ENCODE data around the gene ATP1A3. TPM values are rescaled to one million over a fixed set of nuclear protein-coding genes. Genes with fewer than 3 reads are reported as not detected.

Gene ATP1A3
- polyA plus RNA-seq, 1 of the 3 experiments (the other 2 are of a cell fraction): 0.77 TPM

GRCh38 chr19:42032431-42032830 is 38.4 kb upstream of the ATP1A3 start:
- no peaks in the 10 kb centered on the region for H3K36me3 ChIP-seq (replicated peaks in 1 of 2; ENCODE audit: control insufficient read depth in 1 of 2, insufficient read depth in 2 of 2, low read length in 1 of 2)
- H2AFZ ChIP-seq (ENCODE audit: low read depth): no peak overlapping the region
- H3F3A ChIP-seq (replicated peaks; ENCODE audit: insufficient read depth): no peaks in the 10 kb centered on the region
- H3K9ac ChIP-seq: no peak overlapping the region
- H3K79me2 ChIP-seq (ENCODE audit: insufficient read depth): no peaks in the 10 kb centered on the region
- H3K27me3 ChIP-seq (ENCODE audit: insufficient read depth): no peaks in the 10 kb centered on the region; the same call in 1 of the 2 replicates
- H3K4me2 ChIP-seq: no peak overlapping the region
- H4K20me1 ChIP-seq (ENCODE audit: insufficient read depth): no peaks in the 10 kb centered on the region
- H3K4me3 ChIP-seq (ENCODE audit: low read depth in 2 of 2, low read length in 1 of 2): no peak overlapping the region
- H3K9me2 ChIP-seq: no peaks in the 10 kb centered on the region
- 58% methylated on average over 5 of the region's 5 CpGs for WGBS (ENCODE audit: low lambda C conversion rate)
- CTCF ChIA-PET: interaction anchor here (0.6 to 4.8 kb wide), 4 partner anchors 33 to 98 kb away, joined by 3 to 36 read pairs (median 4); no protein-coding TSS in a partner anchor
- POLR2A ChIA-PET: no interaction called here
- DNase-seq: no peak
- TF ChIP-seq FOSL2 (IDR thresholded peaks at IDR 0.05; ENCODE audit: borderline replicate concordance, low read depth): no peak
- TF ChIP-seq EZH2phosphoT487 (IDR thresholded peaks at IDR 0.05; ENCODE audit: borderline replicate concordance, low read depth): no peak
- TF ChIP-seq SIN3A (IDR thresholded peaks at IDR 0.05; ENCODE audit: borderline replicate concordance, low read depth, low read length): no peak
- TF ChIP-seq FOXJ3 (CRISPR knock-in tag; IDR thresholded peaks at IDR 0.05): no peak
- no peak for TF ChIP-seq USF1 (IDR thresholded peaks at IDR 0.05; ENCODE audit: borderline replicate concordance, low read depth)
- TF ChIP-seq TEAD4 (IDR thresholded peaks at IDR 0.05; ENCODE audit: borderline replicate concordance, insufficient read depth): no peak
- no peak for TF ChIP-seq RAD21 (IDR thresholded peaks at IDR 0.05; ENCODE audit: low read length)
- TF ChIP-seq GABPA (IDR thresholded peaks at IDR 0.05; ENCODE audit: low read depth): no peak
- no peak for TF ChIP-seq ZBTB33 (IDR thresholded peaks at IDR 0.05; ENCODE audit: borderline replicate concordance, low read depth)
- no peak for TF ChIP-seq USF2 (IDR thresholded peaks at IDR 0.05; ENCODE audit: borderline replicate concordance, low read depth, low read length)
- TF ChIP-seq JUND (IDR thresholded peaks at IDR 0.05): no peak
- no peak for TF ChIP-seq SMC3 (IDR thresholded peaks at IDR 0.05; ENCODE audit: low read depth, low read length)
- TF ChIP-seq REST (IDR thresholded peaks at IDR 0.05; ENCODE audit: low read depth, low read length): no peak
- no peak overlapping the region for H3K27ac ChIP-seq (ENCODE audit: low read depth in 2 of 2, low read length in 1 of 2)
- H3K4me1 ChIP-seq (ENCODE audit: control insufficient read depth in 1 of 2, insufficient read depth in 2 of 2, low read depth in 1 of 2, low read length in 1 of 2): no peaks in the 10 kb centered on the region
- H3K9me3 ChIP-seq: no peaks in the 10 kb centered on the region

Measured in SK-N-SH (cell line).